Tibial nerve (tissue), 4 donors: ENCODE data around the gene YWHAG. TPM values are rescaled to one million over a fixed set of nuclear protein-coding genes. Genes with fewer than 3 reads are reported as not detected.

ENCODE experiments used
- DNase-seq, 2 donors: peaks; one replicate each; pipeline ENCODE4 v3.0.0-alpha.2; 2019; ENCODE audit warnings: low spot score in 2 of 2
- H3K27ac ChIP-seq, 4 donors: fragments of 200-600 bp; sonication (generic) in 3 of 4; one replicate each; pipeline ENCODE4 v1.5.1; 2017 to 2019; ENCODE audit warnings: mild to moderate bottlenecking in 1 of 4
- H3K27me3 ChIP-seq, 2 donors: fragments of 200-600 bp; sonication (generic) in 1 of 2; one replicate each; pipeline versions ENCODE4 v1.5.1 to v1.6.0; 2017 to 2019
- H3K36me3 ChIP-seq, 3 donors: fragments of 200-600 bp; sonication (generic); one replicate each; pipeline ENCODE4 v1.5.1; 2018 to 2019
- H3K4me1 ChIP-seq, 4 donors: fragments of 200-600 bp; sonication (generic) in 3 of 4; one replicate each; pipeline ENCODE4 v1.5.1; 2017 to 2019
- H3K4me3 ChIP-seq, 4 donors: fragments of 200-600 bp; sonication (generic) in 3 of 4; one replicate each; pipeline ENCODE4 v1.5.1; 2017 to 2019; ENCODE audit warnings: mild to moderate bottlenecking in 1 of 4, moderate library complexity in 1 of 4
- H3K9me3 ChIP-seq, 4 donors: fragments of 200-600 bp; sonication (generic) in 3 of 4; one replicate each; pipeline ENCODE4 v1.5.1; 2017 to 2019
- EP300 ChIP-seq, 2 donors: sonication (generic); formaldehyde crosslinking; IDR thresholded peaks; one replicate each; pipeline ENCODE4 v1.6.1; 2017; ENCODE audit warnings: antibody characterized with exemption in 2 of 2, mild to moderate bottlenecking in 1 of 2
- POLR2A ChIP-seq, 2 donors: fragments of 450-650 bp; IDR thresholded peaks; one replicate each; pipeline ENCODE4 v1.6.1; 2017; ENCODE audit warnings: antibody characterized with exemption in 2 of 2, mild to moderate bottlenecking in 2 of 2, moderate library complexity in 2 of 2
- WGBS, 2 donors: methylation state at CpG; one replicate each; pipeline ENCODE4 v1.1.5; 2018; 5-methylcytosine and 5-hydroxymethylcytosine counted together
- total RNA-seq, 4 donors: library from RNA; depleted of rRNA; stranded (reverse); fragments of >200 nt; gene quantifications; one replicate each; pipeline ENCODE4 v1.1.0, GENCODE V29; 2016
- TF ChIP-seq, protein P1 (sequence below), 5 experiments: fragments of 200-600 bp in 3 of 5; fragments of 450-650 bp in 2 of 5; sonication (generic) in 3 of 5; IDR thresholded peaks; one replicate each; pipeline ENCODE4 v1.5.1; 2016 to 2019; ENCODE audit warnings: antibody characterized with exemption in 5 of 5, mild to moderate bottlenecking in 3 of 5, moderate library complexity in 2 of 5

The YWHAG gene
- total RNA-seq, 4 donors from 2014 or later = 54.9 to 96.6 (median 81.7) TPM

GRCh38 chr7:76283254-76284159 lies 75.3 kb downstream of the YWHAG start:
- TF ChIP-seq EP300 (IDR thresholded peaks at IDR 0.05) (no peak), POLR2A (IDR thresholded peaks at IDR 0.05) (no peak)
- TF ChIP-seq, protein P1, sequence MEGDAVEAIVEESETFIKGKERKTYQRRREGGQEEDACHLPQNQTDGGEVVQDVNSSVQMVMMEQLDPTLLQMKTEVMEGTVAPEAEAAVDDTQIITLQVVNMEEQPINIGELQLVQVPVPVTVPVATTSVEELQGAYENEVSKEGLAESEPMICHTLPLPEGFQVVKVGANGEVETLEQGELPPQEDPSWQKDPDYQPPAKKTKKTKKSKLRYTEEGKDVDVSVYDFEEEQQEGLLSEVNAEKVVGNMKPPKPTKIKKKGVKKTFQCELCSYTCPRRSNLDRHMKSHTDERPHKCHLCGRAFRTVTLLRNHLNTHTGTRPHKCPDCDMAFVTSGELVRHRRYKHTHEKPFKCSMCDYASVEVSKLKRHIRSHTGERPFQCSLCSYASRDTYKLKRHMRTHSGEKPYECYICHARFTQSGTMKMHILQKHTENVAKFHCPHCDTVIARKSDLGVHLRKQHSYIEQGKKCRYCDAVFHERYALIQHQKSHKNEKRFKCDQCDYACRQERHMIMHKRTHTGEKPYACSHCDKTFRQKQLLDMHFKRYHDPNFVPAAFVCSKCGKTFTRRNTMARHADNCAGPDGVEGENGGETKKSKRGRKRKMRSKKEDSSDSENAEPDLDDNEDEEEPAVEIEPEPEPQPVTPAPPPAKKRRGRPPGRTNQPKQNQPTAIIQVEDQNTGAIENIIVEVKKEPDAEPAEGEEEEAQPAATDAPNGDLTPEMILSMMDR (IDR thresholded peaks at IDR 0.05) = no peak
- DNase-seq = no peak
- Histone ChIP-seq H3K27ac (no peak overlapping the region), H3K36me3 (no peaks in the 10 kb centered on the region), H3K4me1 (peaks cover 0 to 30% (median 8%) of the 10 kb centered on the region in 4 donors), H3K4me3 (peak overlapping the region in 2 of 4 donors; percentile 36 to 58), H3K27me3 (peaks cover 0 to 36% of the 10 kb centered on the region in 2 donors), H3K9me3 (no peaks in the 10 kb centered on the region)
- 70 to 73% methylated on average over 12 to 13 of the region's 17 CpGs for WGBS, 2 donors

DNA sequence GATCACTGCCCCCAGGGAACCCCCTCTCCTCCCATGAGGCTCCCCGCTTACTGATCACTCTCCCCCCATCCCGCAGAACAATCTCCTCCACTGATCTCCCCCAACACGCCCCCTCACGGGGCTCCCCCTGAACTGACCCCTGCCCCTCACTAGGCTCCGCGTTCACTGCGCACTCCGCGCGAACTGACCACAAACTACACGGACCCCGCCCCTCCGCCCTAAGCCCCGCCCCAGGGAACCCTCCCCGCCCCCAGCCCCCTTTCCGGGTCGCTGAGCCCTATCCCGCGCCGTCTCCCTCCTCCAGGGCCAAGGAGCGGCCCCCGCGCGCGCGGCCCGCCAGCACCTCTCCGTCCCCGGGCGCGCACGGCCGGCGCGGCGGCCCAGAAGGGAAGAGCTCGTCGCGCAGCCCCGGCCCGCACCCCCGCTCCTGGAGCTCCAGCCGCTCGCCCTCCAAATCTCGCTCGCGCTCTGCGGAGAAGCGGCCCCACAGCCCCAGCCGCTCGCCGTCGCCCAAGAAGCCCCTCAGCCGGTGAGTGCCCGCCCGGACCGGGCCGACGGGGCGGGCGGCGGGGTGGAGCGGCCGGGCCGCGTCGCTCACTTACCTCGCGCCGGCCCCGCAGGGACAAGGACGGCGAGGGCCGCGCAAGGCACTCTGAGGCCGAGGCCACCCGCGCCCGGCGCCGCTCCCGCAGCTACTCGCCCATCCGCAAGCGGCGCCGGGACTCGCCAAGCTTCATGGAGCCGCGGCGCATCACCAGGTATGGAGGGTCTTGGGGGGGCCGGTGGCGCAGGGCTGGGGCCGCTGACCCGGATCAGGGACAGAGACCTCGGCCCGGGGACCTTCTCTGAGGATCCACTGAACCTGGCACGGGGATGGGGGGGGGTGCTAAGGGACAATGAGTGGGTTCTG lies 76.2 kb downstream of the YWHAG start:
- no peak for DNase-seq
- H3K36me3 ChIP-seq = no peaks in the 10 kb centered on the region
- TF ChIP-seq, protein P1 (IDR thresholded peaks at IDR 0.05) = no peak
- TF ChIP-seq POLR2A (IDR thresholded peaks at IDR 0.05) (no peak), EP300 (IDR thresholded peaks at IDR 0.05) (no peak)
- no peak overlapping the region for H3K27ac ChIP-seq
- H3K4me3 ChIP-seq = peak overlapping the region in 3 of 4 donors; percentile 35 to 58 (median 36)
- peaks cover 0 to 36% of the 10 kb centered on the region in 2 donors for H3K27me3 ChIP-seq
- WGBS, 2 donors = 3 to 5% methylated on average over 15 to 34 of the region's 98 CpGs
- H3K4me1 ChIP-seq = peaks cover 0 to 30% (median 8%) of the 10 kb centered on the region in 4 donors
- no peaks in the 10 kb centered on the region for H3K9me3 ChIP-seq

DNA sequence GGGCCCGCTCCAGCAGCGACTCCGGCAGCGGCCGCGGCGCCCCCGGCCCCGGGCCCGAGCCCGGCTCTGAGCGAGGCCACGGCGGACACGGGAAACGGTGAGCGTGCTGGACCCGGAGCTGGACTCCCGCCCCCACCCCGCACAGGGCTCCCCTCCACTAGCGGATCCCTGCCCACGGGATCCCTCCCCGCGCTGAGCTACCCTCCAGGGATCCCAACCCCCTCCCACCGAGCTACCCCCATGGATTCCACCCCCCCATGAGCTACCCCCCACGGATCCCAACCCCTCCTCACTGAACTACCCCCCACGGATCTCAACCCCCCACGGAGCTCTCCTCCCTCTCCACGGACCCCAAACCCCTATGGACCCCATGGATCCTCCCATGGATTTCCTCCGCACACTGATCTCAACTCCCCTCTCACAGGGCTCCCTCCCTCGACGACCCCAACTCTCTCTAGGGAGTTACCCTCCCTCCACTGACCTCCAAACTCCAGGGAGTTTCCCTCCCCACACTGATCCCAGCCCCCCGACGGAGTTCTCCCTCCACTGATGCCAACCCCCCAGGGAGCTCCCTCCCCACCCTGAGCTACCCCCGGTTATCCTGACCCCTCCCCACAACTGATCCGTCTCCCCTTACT lies 77.0 kb downstream of the YWHAG start:
- TF ChIP-seq, protein P1 (IDR thresholded peaks at IDR 0.05) = no peak
- TF ChIP-seq EP300 (IDR thresholded peaks at IDR 0.05) (no peak), POLR2A (IDR thresholded peaks at IDR 0.05) (no peak)
- H3K4me3 ChIP-seq = peak overlapping the region in 2 of 4 donors; percentile 36 to 58
- DNase-seq = no peak
- peaks cover 0 to 30% (median 8%) of the 10 kb centered on the region in 4 donors for H3K4me1 ChIP-seq
- H3K36me3 ChIP-seq = no peaks in the 10 kb centered on the region
- H3K27me3 ChIP-seq = peaks cover 0 to 37% of the 10 kb centered on the region in 2 donors
- H3K9me3 ChIP-seq = no peaks in the 10 kb centered on the region
- H3K27ac ChIP-seq = no peak overlapping the region
- 5 to 8% methylated on average over 3 to 18 of the region's 36 CpGs for WGBS, 2 donors

- Histone ChIP-seq H3K27me3 (peaks cover 0 to 44% of the 10 kb centered on the region in 2 donors), H3K4me3 (peak overlapping the region in 2 of 4 donors; percentile 33 to 58), H3K9me3 (no peaks in the 10 kb centered on the region), H3K27ac (no peak overlapping the region), H3K36me3 (no peaks in the 10 kb centered on the region), H3K4me1 (peaks cover 0 to 30% (median 8%) of the 10 kb centered on the region in 4 donors)
- WGBS, 2 donors = 2 to 5% methylated on average over 25 to 36 of the region's 63 CpGs
- DNase-seq = no peak
- no peak for TF ChIP-seq EP300 (IDR thresholded peaks at IDR 0.05)
- TF ChIP-seq, protein P1 (IDR thresholded peaks at IDR 0.05) = no peak
- no peak for TF ChIP-seq POLR2A (IDR thresholded peaks at IDR 0.05)
Measured at GRCh38 chr7:76281006-76281705, 77.6 kb downstream of the YWHAG start.
